HL-60 (cell line): ENCODE data around the gene BLOC1S2.
A peak's percentile ranks its signal among the peaks of the same experiment; 100 is the strongest.
"Not testable (repeated sequence)": the region's sequence is repeated elsewhere in the genome, so short reads cannot be mapped to it uniquely, and the experiment has no call there.

Experiments
- DNase-seq, 2 experiments: peaks; one replicate each; pipeline ENCODE4 v3.0.0-alpha.2; 2010 to 2020; ENCODE audit warnings: low read depth in 1 of 2, low spot score in 1 of 2
- H3K27ac ChIP-seq: fragments of 250-450 bp; sonication (Bioruptor Pico); replicated peaks from 2 replicates; pipeline ENCODE4 v1.5.1; 2020; ENCODE audit warnings: mild to moderate bottlenecking, moderate library complexity
- H3K27me3 ChIP-seq: fragments of 250-450 bp; sonication (Bioruptor Pico); 2 replicates; pipeline ENCODE4 v1.5.1; 2021; ENCODE audit warnings: mild to moderate bottlenecking, moderate library complexity; ENCODE audit not compliant: insufficient read depth, poor library complexity, severe bottlenecking
- H3K4me3 ChIP-seq: replicated peaks from 2 replicates; pipeline ENCODE4 v1.5.1; 2011; ENCODE audit warnings: mild to moderate bottlenecking, control low read depth, low read length; ENCODE audit not compliant: insufficient read depth
- CTCF ChIP-seq: IDR thresholded peaks from one replicate; pipeline ENCODE4 v1.5.1; 2011; ENCODE audit warnings: low read length, control low read depth, inconsistent platforms; ENCODE audit not compliant: insufficient read depth
- GABPA ChIP-seq: IDR thresholded peaks from 2 replicates; pipeline ENCODE4 v1.6.1; 2012; ENCODE audit warnings: low read depth
- POLR2AphosphoS5 ChIP-seq: IDR thresholded peaks from 2 replicates; pipeline ENCODE4 v1.6.1; 2012; ENCODE audit warnings: low read depth
- REST ChIP-seq: IDR thresholded peaks from 2 replicates; pipeline ENCODE4 v1.6.1; 2012; ENCODE audit warnings: low read depth; ENCODE audit not compliant: insufficient replicate concordance
- SPI1 ChIP-seq: IDR thresholded peaks from 2 replicates; pipeline ENCODE4 v1.6.1; 2012; ENCODE audit warnings: low read depth, mild to moderate bottlenecking, borderline replicate concordance

BLOC1S2 gene

GRCh38 chr10:100282907-100283306 is 3.6 kb downstream of the BLOC1S2 start:
- H3K4me3 ChIP-seq = no peak overlapping the region
- no peak for DNase-seq
- no peak overlapping the region for H3K27ac ChIP-seq
- H3K27me3 ChIP-seq = no peaks in the 10 kb centered on the region
- no peak for TF ChIP-seq POLR2AphosphoS5
- TF ChIP-seq SPI1 = no peak
- TF ChIP-seq CTCF = no peak
- no peak for TF ChIP-seq REST
- TF ChIP-seq GABPA = no peak

GRCh38 chr10:100276971-100277370 is 9.5 kb downstream of the BLOC1S2 start:
- H3K4me3 ChIP-seq, DNase-seq, H3K27ac ChIP-seq, H3K27me3 ChIP-seq: not testable (repeated sequence)

GRCh38 chr10:100267239-100268104 is 19.0 kb downstream of the BLOC1S2 start, which contains the start of gene CWF19L1:
Gene CWF19L1 (minus strand): TSS chr10:100267638. CDS start chr10:100267593, 45 bp downstream.
- H3K27ac ChIP-seq = peak within 1 kb of the TSS; percentile 80
- TF ChIP-seq GABPA (no peak), REST (peak; percentile 55), POLR2AphosphoS5 (peak; percentile 89)
- H3K27me3 ChIP-seq = no peaks in the 10 kb centered on the region
- peak within 1 kb of the TSS; percentile 100 for H3K4me3 ChIP-seq
- peak; percentile 71 to 88 for DNase-seq

GRCh38 chr10:100265821-100266485 is 20.5 kb downstream of the BLOC1S2 start:
- peak; percentile 42 to 45 for DNase-seq
- no peak overlapping the region for H3K27ac ChIP-seq
- H3K27me3 ChIP-seq = no peaks in the 10 kb centered on the region
- no peak overlapping the region; the same call in 1 of the 2 replicates for H3K4me3 ChIP-seq
- TF ChIP-seq GABPA (no peak), SPI1 (no peak), REST (no peak), CTCF (no peak), POLR2AphosphoS5 (no peak)
